Hematopoietic multipotent progenitor cell treated with erythropoietin and hydrocortisone succinate and interleukin-3 and kit ligand, for 15 days (in vitro differentiated cells): Measurements from ENCODE around the gene C19orf38.

Experiments used
- DNase-seq: peaks from one replicate; pipeline ENCODE4 v3.0.0-alpha.2; 2015; ENCODE audit warnings: low spot score

Gene C19orf38, protein sequence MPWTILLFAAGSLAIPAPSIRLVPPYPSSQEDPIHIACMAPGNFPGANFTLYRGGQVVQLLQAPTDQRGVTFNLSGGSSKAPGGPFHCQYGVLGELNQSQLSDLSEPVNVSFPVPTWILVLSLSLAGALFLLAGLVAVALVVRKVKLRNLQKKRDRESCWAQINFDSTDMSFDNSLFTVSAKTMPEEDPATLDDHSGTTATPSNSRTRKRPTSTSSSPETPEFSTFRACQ

GRCh38 chr19:10848230-10848856 lies at the start of gene C19orf38:
Gene C19orf38, plus strand, starts transcription at chr19:10848415. Its CDS starts 94 bp downstream, at chr19:10848509.
- no peak for DNase-seq

- DNase-seq: no peak
These were observed 47.7 kb upstream of the C19orf38 start for GRCh38 chr19:10800488-10800887.

DNA sequence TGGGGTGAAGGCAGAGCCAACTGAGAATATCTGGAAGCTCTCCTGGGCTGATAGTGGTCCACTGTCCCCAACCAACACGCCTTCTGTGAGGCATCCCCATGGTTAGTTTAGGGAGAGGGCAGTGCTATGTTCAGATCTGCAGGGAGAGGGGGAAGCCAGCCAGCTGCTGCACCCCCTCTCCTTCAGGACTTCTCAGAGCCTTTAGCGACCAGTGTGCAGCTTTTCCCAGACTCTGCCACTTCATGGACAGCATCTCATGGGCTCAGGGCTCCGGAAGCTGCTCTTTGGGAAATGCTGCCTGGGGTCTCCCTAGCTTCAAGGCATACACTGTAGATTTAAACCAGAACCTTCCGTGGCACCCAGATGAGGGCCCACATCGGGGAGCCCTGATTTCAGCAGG lies 45.7 kb upstream of the C19orf38 start:
- no peak for DNase-seq

DNA sequence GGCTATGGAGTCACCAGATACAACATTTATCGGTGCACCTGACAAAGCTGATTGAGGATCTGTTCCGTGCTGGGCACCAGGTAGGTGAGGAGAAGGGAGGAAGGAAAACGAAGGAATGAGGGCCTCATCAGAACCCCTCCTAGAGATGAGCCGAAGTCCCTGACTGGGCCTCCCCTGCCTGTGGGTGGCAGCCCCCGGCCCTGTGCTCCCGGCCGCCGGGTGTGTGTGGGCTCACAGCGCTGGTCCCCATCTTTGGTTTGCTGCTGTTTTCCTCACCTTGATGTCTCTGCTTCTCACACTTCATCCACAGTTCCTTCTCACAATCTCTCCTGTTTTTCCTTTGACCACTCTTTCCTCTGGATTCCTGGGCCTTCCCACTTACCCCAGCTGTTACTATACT lies 45.0 kb upstream of the C19orf38 start:
- no peak for DNase-seq

GRCh38 chr19:10805065-10805757 lies 43.0 kb upstream of the C19orf38 start:
- no peak for DNase-seq

DNA sequence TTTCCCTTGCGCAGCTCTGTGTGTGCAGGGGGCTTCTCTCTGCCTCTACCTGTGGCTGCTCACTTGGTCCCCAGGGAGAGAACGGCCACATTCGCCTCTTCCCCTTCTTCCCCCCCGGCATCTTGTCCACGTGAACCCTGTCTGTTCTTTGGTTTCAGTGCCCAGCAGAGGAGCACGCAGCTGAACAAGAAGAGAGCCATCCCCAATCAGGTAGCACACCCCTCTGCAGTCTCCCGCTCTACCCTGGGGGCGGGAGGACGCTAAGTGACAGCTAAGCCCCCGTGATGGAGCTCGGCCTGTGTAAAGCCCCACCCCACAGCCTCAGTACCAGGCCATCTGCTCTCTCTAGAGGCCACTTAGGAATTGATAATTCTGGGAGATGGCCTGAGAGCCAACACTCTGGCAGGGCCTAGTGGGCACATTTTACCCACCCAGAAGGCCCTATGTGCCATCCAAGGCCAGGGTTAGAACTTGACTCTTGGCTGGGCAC lies 42.4 kb upstream of the C19orf38 start:
- no peak for DNase-seq

GRCh38 chr19:10808937-10809649 lies 39.1 kb upstream of the C19orf38 start:
- peak; percentile 71 for DNase-seq

DNA sequence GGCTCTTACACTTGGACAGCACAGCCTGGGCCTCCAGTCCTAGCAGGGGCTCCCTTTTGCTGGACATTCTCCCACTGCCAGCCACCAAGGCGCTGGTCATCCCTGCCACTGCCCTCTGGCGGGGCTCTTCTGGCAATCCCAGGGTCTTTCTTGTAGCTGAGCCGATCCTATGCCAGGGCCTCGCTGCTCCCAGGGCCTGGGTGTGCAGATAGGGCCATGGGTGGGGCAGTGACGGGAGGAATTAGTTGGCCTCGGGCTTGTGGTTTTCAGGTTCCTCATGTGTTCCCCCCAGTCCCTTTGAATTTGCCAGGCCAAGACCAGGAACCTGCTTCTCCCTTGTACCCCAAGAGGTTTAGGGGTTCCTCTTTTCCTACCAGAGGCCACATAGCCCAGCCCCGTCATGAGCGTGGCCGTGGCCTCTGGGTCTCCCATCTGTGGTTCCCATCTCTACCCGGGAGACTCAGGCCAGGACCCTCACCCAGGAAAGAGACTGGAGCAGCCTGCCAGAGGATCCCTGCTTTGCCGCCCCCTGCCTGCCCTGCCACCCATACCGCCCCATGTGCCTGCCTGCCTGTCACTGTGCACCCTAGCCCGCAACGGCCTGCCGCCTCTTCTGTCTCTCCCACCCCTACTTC lies 38.4 kb upstream of the C19orf38 start:
- DNase-seq: peak; percentile 83

- peak; percentile 71 for DNase-seq
These were observed 36.7 kb upstream of the C19orf38 start for GRCh38 chr19:10811391-10812111.

DNA sequence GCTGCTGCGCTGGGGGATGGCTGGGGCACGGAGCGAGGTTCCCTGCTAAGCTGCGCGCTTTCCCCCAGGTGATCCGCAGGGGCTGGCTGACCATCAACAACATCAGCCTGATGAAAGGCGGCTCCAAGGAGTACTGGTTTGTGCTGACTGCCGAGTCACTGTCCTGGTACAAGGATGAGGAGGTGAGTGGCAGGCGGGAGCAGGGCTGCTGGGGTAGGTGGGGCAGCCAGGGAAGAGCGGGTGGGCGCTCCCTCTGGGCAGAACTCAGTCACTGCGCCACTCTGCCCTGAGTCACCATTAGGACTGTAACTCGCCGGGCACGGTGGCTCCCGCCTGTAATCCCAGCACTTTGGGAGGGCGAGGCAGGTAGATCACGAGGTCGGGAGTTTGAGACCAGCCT lies 36.0 kb upstream of the C19orf38 start:
- peak; percentile 43 for DNase-seq

- DNase-seq: peak; percentile 77
These were observed 35.3 kb upstream of the C19orf38 start for GRCh38 chr19:10812902-10813404.

GRCh38 chr19:10815007-10815536 lies 33.1 kb upstream of the C19orf38 start:
- DNase-seq: no peak

- no peak for DNase-seq
These were observed 32.1 kb upstream of the C19orf38 start for GRCh38 chr19:10815969-10816644.

GRCh38 chr19:10816691-10817090 lies 31.5 kb upstream of the C19orf38 start:
- no peak for DNase-seq

DNA sequence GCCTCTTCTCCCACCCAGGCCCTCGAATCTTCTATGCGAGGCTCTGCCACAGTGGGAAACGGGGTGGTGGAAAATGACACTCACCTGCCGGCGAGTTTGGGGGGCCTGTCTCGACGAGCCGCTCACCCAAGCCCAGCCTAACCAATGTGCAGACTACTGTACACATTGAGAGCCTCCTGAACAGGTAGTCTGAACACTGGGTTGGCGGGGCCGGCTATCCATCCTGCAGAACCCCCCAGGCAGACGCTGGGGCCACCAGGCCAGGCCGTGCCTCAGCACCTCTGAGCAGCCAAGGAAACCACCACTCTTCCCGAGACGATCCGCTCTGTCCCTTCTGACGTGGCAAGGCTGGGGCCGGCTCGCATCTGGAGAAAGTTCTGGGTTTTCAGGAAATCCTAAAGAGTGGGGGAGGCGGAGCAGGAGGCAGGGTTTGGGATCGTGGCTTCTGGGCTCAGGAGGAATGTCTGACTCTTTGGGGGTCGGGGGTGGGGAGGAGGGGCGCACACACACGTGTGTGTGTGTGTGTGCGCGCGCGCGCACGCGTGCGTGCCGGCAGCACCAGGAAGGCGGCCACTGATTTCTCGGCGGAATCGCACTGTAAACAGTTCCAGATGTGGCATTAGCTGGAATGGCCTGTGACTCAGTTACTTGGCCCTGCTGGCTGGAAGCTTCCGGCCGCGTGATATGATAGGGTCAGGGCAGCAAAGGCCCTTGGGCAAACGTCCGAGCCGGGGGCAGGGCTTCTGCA lies 30.8 kb upstream of the C19orf38 start:
- DNase-seq: no peak

GRCh38 chr19:10818301-10819123 lies 29.7 kb upstream of the C19orf38 start:
- no peak for DNase-seq

DNA sequence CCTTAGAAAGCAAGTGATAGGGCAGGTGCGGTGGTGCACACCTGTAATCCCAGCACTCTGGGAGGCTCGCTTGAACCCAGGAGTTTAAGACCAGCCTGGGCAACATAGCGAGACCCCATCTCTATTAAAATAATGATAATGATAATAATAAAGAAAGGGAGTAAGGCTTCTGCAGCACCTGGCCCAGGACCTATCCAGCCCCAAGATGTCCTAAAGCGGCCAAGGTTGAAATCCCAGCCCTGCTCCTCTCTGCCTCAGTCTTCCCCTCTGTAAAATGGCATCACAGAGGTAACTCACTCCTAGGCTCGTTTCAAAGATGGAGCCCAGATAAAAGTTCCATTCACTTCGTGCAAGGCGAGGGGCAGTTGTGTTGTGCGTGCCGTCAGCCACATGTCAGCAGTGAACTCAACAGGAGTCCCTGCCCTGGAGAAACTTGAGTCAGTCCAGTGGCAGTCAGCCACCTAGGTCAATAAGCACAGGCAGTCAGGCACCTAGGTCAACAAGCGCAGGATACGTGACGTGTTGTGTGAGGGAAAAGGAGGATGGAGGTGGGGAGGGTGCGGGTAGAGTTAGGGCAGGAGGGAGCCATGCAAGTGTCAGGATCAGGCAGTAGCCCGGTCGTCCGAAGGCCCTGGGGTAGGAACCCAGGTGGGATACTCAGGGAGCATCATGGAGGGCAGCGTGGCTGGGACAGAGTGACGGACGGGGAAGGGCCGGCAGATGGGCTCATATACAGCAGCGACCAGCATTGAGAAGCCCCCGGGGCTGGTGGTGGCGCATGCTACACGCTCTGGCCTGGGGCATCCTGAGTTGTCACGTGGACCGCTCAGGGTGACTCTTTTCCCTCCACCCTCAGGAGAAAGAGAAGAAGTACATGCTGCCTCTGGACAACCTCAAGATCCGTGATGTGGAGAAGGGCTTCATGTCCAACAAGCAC lies 28.8 kb upstream of the C19orf38 start:
- no peak for DNase-seq
